Coronary artery (tissue), 2 donors: ENCODE data around the gene HMCN1.

ENCODE experiments used
- DNase-seq: peaks from one replicate; pipeline ENCODE4 v3.0.0-alpha.2; 2017; ENCODE audit warnings: low spot score
- H3K27ac ChIP-seq, 2 donors: fragments of 200-600 bp; sonication (generic); one replicate each; pipeline ENCODE4 v1.5.1; 2016 to 2019
- H3K4me3 ChIP-seq: fragments of 200-600 bp; sonication (generic); 2 replicates; pipeline ENCODE4 v1.5.1; 2016; ENCODE audit warnings: mild to moderate bottlenecking, moderate library complexity
- TF ChIP-seq, protein P1 (sequence below): fragments of 200-600 bp; sonication (generic); IDR thresholded peaks from one replicate; pipeline ENCODE4 v1.5.1; 2019; ENCODE audit warnings: antibody characterized with exemption

HMCN1 gene

DNA sequence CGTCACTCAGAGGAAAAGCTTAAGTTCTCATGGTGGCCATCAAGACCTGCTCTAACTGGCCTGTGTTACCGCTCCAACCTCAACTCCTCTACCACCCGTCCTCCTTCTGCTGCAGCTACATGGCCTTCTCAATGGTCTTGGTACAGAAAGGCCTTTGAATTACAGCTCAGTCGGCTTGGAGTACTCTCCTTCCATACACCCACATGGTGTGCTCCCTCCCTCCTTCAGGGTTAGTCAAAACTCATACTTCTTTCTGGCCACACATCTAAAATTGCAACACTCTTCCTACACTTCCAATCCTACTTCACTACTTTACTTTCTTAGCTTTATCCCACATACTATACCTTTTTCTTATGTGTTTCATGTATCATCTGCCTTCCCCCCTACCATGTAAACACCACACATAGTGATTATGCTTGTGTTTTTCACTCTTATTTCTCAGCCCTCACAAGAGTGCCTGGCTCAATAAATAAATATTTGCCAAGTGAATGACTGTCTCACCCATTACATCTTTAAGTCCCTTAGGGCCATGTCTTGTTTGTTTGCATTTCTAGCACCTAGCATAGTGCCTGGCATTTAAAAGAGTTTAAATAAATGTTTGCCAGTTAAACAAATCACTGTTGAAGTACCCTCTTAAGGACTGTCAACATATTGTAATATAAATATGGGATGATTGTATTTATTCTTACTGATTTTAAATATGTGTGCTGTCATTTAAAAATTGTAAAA, 37.6 kb upstream of the HMCN1 start:
- DNase-seq = no peak
- H3K27ac ChIP-seq = no peak overlapping the region
- no peak overlapping the region for H3K4me3 ChIP-seq
- TF ChIP-seq, protein P1, sequence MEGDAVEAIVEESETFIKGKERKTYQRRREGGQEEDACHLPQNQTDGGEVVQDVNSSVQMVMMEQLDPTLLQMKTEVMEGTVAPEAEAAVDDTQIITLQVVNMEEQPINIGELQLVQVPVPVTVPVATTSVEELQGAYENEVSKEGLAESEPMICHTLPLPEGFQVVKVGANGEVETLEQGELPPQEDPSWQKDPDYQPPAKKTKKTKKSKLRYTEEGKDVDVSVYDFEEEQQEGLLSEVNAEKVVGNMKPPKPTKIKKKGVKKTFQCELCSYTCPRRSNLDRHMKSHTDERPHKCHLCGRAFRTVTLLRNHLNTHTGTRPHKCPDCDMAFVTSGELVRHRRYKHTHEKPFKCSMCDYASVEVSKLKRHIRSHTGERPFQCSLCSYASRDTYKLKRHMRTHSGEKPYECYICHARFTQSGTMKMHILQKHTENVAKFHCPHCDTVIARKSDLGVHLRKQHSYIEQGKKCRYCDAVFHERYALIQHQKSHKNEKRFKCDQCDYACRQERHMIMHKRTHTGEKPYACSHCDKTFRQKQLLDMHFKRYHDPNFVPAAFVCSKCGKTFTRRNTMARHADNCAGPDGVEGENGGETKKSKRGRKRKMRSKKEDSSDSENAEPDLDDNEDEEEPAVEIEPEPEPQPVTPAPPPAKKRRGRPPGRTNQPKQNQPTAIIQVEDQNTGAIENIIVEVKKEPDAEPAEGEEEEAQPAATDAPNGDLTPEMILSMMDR = no peak

DNA sequence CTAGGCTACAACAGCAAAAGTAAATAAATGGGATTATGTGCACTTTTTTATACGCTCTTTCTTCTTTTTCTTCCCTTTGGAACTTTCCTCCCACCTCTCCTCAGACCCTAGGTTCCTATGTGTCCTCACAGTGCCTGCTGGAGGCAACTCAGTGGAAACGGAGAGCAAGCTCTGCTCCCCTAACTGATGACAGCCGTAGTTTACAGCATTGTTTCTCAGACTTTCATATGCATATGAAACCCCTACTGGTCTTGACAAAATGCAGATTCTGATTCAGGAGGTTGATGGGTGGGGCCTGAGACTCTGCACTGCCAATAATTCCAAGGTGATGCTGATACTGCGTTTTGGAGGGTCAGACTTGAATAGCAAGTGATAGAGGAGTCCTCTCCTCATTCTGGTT, 34.3 kb upstream of the HMCN1 start:
- H3K27ac ChIP-seq = no peak overlapping the region
- no peak overlapping the region for H3K4me3 ChIP-seq
- TF ChIP-seq, protein P1 = no peak
- no peak for DNase-seq

DNA sequence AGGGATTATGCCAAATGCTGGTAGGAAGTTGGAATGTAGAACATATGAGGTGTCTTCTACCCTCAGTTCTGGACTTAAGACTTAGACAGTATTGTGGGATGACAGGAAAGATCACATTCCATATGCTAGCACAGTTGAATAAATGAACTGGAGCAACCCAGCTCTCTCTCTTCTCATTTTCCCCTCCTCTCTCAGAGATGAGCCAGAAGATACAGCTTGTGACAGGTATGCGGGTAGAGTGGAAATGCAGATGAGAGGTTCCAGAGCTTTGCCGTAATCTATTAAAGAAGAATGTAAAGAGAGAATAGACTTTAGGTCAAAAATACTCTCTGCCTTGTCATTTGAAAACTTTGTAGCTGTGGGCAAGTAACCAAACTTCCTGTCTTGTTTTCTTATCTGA, 32.5 kb upstream of the HMCN1 start:
- Histone ChIP-seq H3K27ac (no peak overlapping the region), H3K4me3 (no peak overlapping the region)
- no peak for DNase-seq
- TF ChIP-seq, protein P1 = no peak

DNA sequence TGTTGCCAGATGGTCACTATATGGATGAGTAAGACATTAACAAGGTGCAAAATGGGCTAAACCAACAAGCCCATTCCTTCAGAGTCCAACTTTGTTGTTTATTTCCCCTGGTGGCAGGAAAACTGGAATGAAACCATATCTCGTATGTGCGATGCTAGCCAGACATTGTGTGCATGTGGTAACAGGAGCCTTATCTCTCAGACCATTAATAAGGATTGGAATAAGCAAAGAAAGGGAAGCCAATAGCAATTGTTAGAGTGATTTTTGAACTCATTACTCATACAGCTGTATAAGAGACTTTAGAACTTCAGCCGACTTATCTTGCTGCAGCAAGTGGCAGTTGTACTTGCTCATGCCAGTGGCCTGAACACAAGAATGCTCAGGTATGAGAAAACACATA, 30.0 kb upstream of the HMCN1 start:
- no peak overlapping the region for H3K27ac ChIP-seq
- no peak overlapping the region for H3K4me3 ChIP-seq
- no peak for DNase-seq
- TF ChIP-seq, protein P1 = no peak

DNA sequence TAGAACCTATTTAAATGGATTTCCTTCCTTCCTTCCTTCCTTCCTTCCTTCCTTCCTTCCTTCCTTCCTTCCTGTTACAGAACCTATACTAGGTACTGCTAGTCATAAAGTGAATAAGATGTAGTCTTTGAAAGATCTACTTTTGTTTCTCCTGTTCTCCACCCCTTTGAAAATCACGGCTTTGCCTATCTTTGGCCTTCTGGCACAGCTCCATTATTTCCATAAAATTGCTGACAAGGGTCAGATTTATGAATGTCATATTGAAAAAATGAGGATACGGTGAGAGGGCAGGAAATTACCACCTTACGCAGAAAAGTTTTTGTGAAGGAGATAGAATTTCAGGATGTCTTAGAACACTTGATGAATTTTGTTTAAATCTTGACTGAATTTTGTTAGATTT, 18.1 kb upstream of the HMCN1 start:
- TF ChIP-seq, protein P1 = no peak
- no peak for DNase-seq
- Histone ChIP-seq H3K4me3 (no peak overlapping the region), H3K27ac (no peak overlapping the region)

DNA sequence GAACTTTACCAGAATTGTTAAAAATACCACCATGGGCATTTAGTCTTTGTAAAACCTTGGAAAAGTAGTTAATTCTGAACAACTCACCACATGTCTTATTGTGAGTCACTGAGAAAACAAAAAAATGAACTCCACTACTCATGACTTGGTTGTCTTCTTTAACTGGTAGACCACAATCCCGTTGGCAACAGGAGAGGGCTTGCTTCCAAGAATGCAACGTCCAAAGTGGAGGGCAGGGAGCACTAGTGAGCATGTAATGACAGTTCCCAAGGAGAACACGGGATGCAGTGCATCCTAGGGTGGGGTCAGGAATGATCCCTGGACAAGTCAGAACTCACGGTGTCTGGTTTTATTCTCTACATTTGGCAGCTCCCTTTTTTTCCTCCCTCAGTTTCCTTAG, 15.2 kb upstream of the HMCN1 start:
- Histone ChIP-seq H3K4me3 (no peak overlapping the region), H3K27ac (peak overlapping the region in 1 of 2 donors; percentile 15)
- DNase-seq = no peak
- TF ChIP-seq, protein P1 = no peak

DNA sequence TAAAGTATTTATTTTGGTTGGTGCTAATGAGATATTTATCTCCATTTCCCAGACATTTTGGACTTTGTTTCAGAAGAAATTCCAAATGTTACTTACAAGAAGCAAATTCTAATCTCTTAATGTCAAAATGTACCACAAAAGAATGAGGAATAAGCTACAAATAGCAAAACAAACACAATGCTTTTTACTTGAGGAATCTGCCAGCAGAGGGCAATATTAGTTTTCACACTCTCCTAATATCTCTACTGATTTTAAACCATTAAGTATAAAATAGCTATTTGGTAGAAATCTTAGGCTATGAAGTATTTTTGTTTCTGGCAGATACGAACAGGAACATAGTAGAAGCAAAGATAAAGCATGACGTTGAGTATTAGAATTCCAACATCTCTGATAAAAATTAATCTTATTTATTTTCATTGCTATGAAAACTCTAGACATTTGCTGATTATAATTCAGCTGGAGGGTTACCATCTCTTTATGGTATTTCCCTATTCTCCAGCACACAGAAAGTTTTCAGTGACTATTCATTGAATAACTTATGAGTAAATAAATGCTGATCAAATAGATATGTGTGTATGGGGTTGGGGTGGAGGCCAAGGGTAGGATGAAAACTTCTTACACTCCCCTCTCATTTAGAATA, 13.4 kb upstream of the HMCN1 start:
- H3K4me3 ChIP-seq = no peak overlapping the region
- TF ChIP-seq, protein P1 = peak; percentile 31
- H3K27ac ChIP-seq = peak overlapping the region in 1 of 2 donors; percentile 27
- DNase-seq = no peak
